OCI-LY3 (cell line): Measurements from ENCODE around the gene C10orf71.

ENCODE experiments used
- H2AFZ ChIP-seq: fragments of 200-600, 300-600 bp; shearing (Covaris generic); 2 replicates; pipeline ENCODE4 v1.6.0; 2014; ENCODE audit warnings: antibody characterized with exemption, low read depth, low read length
- H3K27ac ChIP-seq: fragments of 200-600, 300-600 bp; sonication (generic); 2 replicates; pipeline ENCODE4 v1.5.1; 2014; ENCODE audit warnings: mild to moderate bottlenecking, low read length, moderate library complexity, mixed read lengths
- H3K27me3 ChIP-seq: fragments of 200-600, 300-600 bp; sonication (generic); 2 replicates; pipeline ENCODE4 v1.6.1; 2014; ENCODE audit warnings: low read depth, low read length, mixed read lengths
- H3K36me3 ChIP-seq: fragments of 200-600, 300-600 bp; sonication (generic); replicated peaks from 2 replicates; pipeline ENCODE3; 2014; ENCODE audit warnings: low read depth, low read length, mixed read lengths
- H3K4me1 ChIP-seq: fragments of 300-600, 200-600 bp; sonication (generic); 2 replicates; pipeline ENCODE4 v1.6.1; 2014; ENCODE audit warnings: low read length, mixed read lengths
- H3K4me2 ChIP-seq: fragments of 200-600, 300-600 bp; sonication (generic); 2 replicates; pipeline ENCODE4 v1.6.1; 2014; ENCODE audit warnings: low read length, mixed read lengths
- H3K4me3 ChIP-seq: fragments of 300-600, 200-600 bp; sonication (generic); 2 replicates; pipeline ENCODE4 v1.5.1; 2014; ENCODE audit warnings: antibody characterized with exemption, mild to moderate bottlenecking, low read length, moderate library complexity
- H3K79me2 ChIP-seq: fragments of 300-600, 200-600 bp; shearing (Covaris generic); 2 replicates; pipeline ENCODE4 v1.6.1; 2014; ENCODE audit warnings: mild to moderate bottlenecking, low read length, mixed read lengths
- H3K9ac ChIP-seq: fragments of 300-600, 200-600 bp; shearing (Covaris generic); 2 replicates; pipeline ENCODE4 v1.6.0; 2014; ENCODE audit warnings: mild to moderate bottlenecking, low read length, moderate library complexity
- H3K9me3 ChIP-seq: fragments of 200-600, 300-600 bp; shearing (Covaris generic); 2 replicates; pipeline ENCODE4 v1.6.1; 2014; ENCODE audit warnings: low read length, mixed read lengths; ENCODE audit not compliant: insufficient read depth
- H4K20me1 ChIP-seq: fragments of 200-600, 300-600 bp; sonication (generic); 2 replicates; pipeline ENCODE4 v1.6.1; 2016; ENCODE audit warnings: low read length, mixed read lengths; ENCODE audit not compliant: insufficient read depth
- EZH2phosphoT487 ChIP-seq: fragments of 200-600 bp; shearing (Covaris generic); IDR thresholded peaks from 2 replicates; pipeline ENCODE4 v1.6.1; 2018; ENCODE audit warnings: antibody characterized with exemption, mixed run types, low read depth
- TF ChIP-seq, protein P1 (sequence below): fragments of 200-600, 300-600 bp; sonication (generic); IDR thresholded peaks from 2 replicates; pipeline ENCODE4 v1.5.1; 2014; ENCODE audit warnings: antibody characterized with exemption, low read length, low read depth

Gene C10orf71

DNA sequence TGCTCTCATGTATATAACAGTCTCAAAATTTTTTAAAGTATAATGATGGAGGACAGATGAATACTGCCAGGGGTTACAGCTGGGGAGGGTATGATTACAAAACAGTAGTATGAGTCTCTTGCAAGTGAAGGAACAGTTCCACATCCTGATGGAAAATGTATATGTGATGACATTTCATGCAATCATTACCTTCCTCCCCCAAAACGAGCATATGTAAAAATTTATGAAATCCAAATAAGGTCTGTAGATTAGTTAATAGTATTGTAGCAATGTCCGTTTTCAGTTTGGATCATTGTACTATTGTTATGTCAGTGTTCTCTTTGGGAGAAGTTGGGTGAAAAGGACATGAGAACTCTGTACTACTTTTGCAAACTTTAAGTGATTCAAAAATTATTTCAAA is 58.9 kb downstream of the C10orf71 start:
- no peak overlapping the region for H2AFZ ChIP-seq
- peaks cover 30% of the 10 kb centered on the region for H3K27me3 ChIP-seq
- no peak overlapping the region for H3K27ac ChIP-seq
- H3K4me1 ChIP-seq, result peaks cover 12% of the 10 kb centered on the region
- H3K4me2 ChIP-seq, result no peak overlapping the region
- no peak overlapping the region for H3K9ac ChIP-seq
- H3K9me3 ChIP-seq, result no peaks in the 10 kb centered on the region
- no peaks in the 10 kb centered on the region for H3K79me2 ChIP-seq
- no peaks in the 10 kb centered on the region for H3K36me3 ChIP-seq
- TF ChIP-seq, protein P1, sequence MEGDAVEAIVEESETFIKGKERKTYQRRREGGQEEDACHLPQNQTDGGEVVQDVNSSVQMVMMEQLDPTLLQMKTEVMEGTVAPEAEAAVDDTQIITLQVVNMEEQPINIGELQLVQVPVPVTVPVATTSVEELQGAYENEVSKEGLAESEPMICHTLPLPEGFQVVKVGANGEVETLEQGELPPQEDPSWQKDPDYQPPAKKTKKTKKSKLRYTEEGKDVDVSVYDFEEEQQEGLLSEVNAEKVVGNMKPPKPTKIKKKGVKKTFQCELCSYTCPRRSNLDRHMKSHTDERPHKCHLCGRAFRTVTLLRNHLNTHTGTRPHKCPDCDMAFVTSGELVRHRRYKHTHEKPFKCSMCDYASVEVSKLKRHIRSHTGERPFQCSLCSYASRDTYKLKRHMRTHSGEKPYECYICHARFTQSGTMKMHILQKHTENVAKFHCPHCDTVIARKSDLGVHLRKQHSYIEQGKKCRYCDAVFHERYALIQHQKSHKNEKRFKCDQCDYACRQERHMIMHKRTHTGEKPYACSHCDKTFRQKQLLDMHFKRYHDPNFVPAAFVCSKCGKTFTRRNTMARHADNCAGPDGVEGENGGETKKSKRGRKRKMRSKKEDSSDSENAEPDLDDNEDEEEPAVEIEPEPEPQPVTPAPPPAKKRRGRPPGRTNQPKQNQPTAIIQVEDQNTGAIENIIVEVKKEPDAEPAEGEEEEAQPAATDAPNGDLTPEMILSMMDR, result no peak
- TF ChIP-seq EZH2phosphoT487, result no peak
- H4K20me1 ChIP-seq, result no peaks in the 10 kb centered on the region
- H3K4me3 ChIP-seq, result no peak overlapping the region

- Histone ChIP-seq H4K20me1 (no peaks in the 10 kb centered on the region), H3K27ac (no peak overlapping the region), H3K4me3 (no peak overlapping the region), H3K9me3 (no peaks in the 10 kb centered on the region), H3K27me3 (peaks cover 40% of the 10 kb centered on the region), H3K36me3 (no peaks in the 10 kb centered on the region), H3K4me1 (peaks cover 18% of the 10 kb centered on the region), H3K4me2 (no peak overlapping the region), H3K79me2 (no peaks in the 10 kb centered on the region), H3K9ac (no peak overlapping the region), H2AFZ (no peak overlapping the region)
- TF ChIP-seq EZH2phosphoT487, result no peak
- TF ChIP-seq, protein P1, result no peak
These were observed 60.6 kb downstream of the C10orf71 start for GRCh38 chr10:49359349-49360270.

DNA sequence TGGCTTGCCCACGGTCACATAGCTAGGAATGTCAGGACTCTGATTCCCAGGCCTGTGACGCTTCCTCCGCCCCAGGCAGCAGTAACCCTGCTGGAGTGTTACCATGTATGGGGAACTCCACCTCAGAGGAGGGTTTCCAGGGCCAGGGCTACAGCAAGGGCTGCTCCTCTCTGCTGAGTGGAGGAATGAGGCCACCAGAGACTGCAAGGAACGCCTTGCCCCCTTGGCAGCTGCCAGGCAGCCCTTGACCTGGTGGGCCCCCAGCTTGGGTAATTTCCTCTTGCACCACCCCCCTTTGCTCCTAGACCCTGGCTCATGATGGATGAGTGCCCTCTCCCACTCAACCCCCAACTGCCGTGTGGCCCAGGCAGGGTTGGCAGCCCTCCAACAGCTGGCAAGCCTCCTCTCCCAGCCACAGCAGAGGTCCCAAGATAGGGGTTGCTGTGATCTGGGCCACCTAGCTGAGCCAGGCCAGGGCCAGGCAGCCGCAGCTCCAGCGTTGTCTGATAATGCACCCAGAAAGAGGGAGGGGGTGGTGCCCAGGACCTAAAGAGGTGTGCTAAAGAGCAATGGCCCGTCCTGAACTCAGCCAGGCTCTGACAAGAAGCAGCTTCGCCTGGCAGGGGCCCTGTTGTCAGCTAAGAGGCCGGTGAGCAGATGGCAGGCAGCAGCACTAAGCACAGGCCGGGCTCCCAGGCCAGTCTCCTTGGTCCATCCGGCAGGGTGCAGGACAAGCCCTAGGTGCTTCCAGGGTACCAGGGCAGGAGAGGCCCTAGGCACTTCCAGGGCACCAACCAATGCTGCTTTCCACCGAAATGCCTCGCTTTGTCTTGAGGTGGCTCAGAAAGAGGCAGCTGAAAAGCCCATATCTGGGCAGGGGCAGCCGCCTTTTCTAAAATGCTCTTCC is 61.6 kb downstream of the C10orf71 start:
- no peak overlapping the region for H3K9ac ChIP-seq
- TF ChIP-seq, protein P1, result no peak
- TF ChIP-seq EZH2phosphoT487, result no peak
- H4K20me1 ChIP-seq, result no peaks in the 10 kb centered on the region
- H3K4me2 ChIP-seq, result no peak overlapping the region
- H2AFZ ChIP-seq, result no peak overlapping the region
- peaks cover 46% of the 10 kb centered on the region for H3K27me3 ChIP-seq
- H3K9me3 ChIP-seq, result no peaks in the 10 kb centered on the region
- H3K4me1 ChIP-seq, result peaks cover 18% of the 10 kb centered on the region
- H3K27ac ChIP-seq, result no peak overlapping the region
- H3K36me3 ChIP-seq, result no peaks in the 10 kb centered on the region
- no peak overlapping the region for H3K4me3 ChIP-seq
- no peaks in the 10 kb centered on the region for H3K79me2 ChIP-seq

DNA sequence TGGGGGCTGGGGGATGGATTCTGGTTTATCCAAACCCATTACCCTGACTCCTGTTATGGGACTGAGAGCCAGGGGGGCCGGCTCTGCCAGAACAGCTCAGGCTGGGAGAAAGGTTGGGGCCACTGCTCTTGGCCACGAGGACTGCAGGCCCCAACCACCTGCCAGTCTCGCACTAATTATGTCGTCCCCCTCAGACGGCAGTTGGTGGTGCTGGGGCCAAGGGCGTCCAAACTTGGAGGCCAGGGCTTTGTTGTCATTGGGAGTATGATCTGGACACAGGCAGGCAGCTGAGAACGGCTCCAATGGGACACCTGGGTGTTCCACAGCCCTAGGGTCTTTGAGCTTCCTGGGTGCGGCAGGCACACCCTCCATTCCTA is 62.2 kb downstream of the C10orf71 start:
- no peak overlapping the region for H3K9ac ChIP-seq
- no peak overlapping the region for H3K4me2 ChIP-seq
- no peaks in the 10 kb centered on the region for H3K79me2 ChIP-seq
- H2AFZ ChIP-seq, result no peak overlapping the region
- peaks cover 46% of the 10 kb centered on the region for H3K27me3 ChIP-seq
- TF ChIP-seq, protein P1, result no peak
- TF ChIP-seq EZH2phosphoT487, result no peak
- no peaks in the 10 kb centered on the region for H3K9me3 ChIP-seq
- H3K36me3 ChIP-seq, result no peaks in the 10 kb centered on the region
- H3K4me3 ChIP-seq, result no peak overlapping the region
- no peaks in the 10 kb centered on the region for H4K20me1 ChIP-seq
- H3K4me1 ChIP-seq, result peaks cover 18% of the 10 kb centered on the region
- H3K27ac ChIP-seq, result no peak overlapping the region
